Liver (tissue), 9 donors: ENCODE results near the gene UMODL1. TPM values are rescaled to one million over a fixed set of nuclear protein-coding genes. Genes with fewer than 3 reads are reported as not detected.

ENCODE experiments used
- DNase-seq: peaks from one replicate; pipeline ENCODE4 v3.0.0-alpha.2; 2017; ENCODE audit warnings: low spot score
- H3K27ac ChIP-seq, 2 donors: one replicate each; pipeline ENCODE4 v1.7.0; 2013; ENCODE audit warnings: inconsistent platforms in 2 of 2, low read length in 2 of 2, control low read depth in 1 of 2, low read depth in 1 of 2, mild to moderate bottlenecking in 1 of 2
- H3K27me3 ChIP-seq, 4 donors: one replicate each; pipeline versions ENCODE4 v1.6.1 to v1.7.0; 2013; ENCODE audit warnings: low read length in 3 of 4, inconsistent platforms in 1 of 4, mild to moderate bottlenecking in 1 of 4, moderate library complexity in 1 of 4; ENCODE audit not compliant: control insufficient read depth in 4 of 4, insufficient read depth in 4 of 4
- H3K36me3 ChIP-seq, 4 donors: one replicate each; pipeline versions ENCODE4 v1.6.1 to v1.7.0; 2013; ENCODE audit warnings: low read length in 3 of 4, mild to moderate bottlenecking in 3 of 4, low read depth in 1 of 4, moderate library complexity in 1 of 4; ENCODE audit not compliant: control insufficient read depth in 4 of 4, insufficient read depth in 3 of 4
- H3K4me1 ChIP-seq, 4 donors: one replicate each; pipeline versions ENCODE4 v1.6.1 to v1.7.0; 2013; ENCODE audit warnings: low read length in 3 of 4, mild to moderate bottlenecking in 3 of 4, moderate library complexity in 1 of 4; ENCODE audit not compliant: control insufficient read depth in 4 of 4, insufficient read depth in 4 of 4
- H3K4me3 ChIP-seq, 3 donors: one replicate each; pipeline versions ENCODE4 v1.6.1 to v1.7.0; 2013; ENCODE audit warnings: low read length in 3 of 3, control low read depth in 1 of 3, low read depth in 1 of 3, mild to moderate bottlenecking in 1 of 3
- H3K9ac ChIP-seq, 2 donors: one replicate each; pipeline ENCODE4 v1.7.0; 2013; ENCODE audit warnings: low read length in 2 of 2, mild to moderate bottlenecking in 2 of 2, moderate library complexity in 2 of 2, control low read depth in 1 of 2, low read depth in 1 of 2
- H3K9me3 ChIP-seq, 4 donors: one replicate each; pipeline versions ENCODE4 v1.6.1 to v1.7.0; 2013; ENCODE audit warnings: low read length in 3 of 4; ENCODE audit not compliant: control insufficient read depth in 4 of 4
- EGR1 ChIP-seq, 2 donors: IDR thresholded peaks; 2 replicates each; pipeline ENCODE4 v1.6.1; 2016 to 2018; ENCODE audit warnings: antibody characterized with exemption in 2 of 2, low read depth in 2 of 2
- FOXA1 ChIP-seq: IDR thresholded peaks from 2 replicates; pipeline ENCODE4 v1.6.1; 2016; ENCODE audit warnings: antibody characterized with exemption
- FOXA2 ChIP-seq: IDR thresholded peaks from 2 replicates; pipeline ENCODE4 v1.6.1; 2016; ENCODE audit warnings: antibody characterized with exemption
- GABPA ChIP-seq, 2 donors: IDR thresholded peaks in 1 of 2; conservative IDR thresholded peaks in 1 of 2; 2 replicates each; pipeline ENCODE4 v1.6.1; 2016; ENCODE audit warnings: antibody characterized with exemption in 2 of 2, mild to moderate bottlenecking in 1 of 2, moderate library complexity in 1 of 2
- HNF4A ChIP-seq, 2 donors: conservative IDR thresholded peaks; 2 replicates each; pipeline ENCODE4 v1.6.1; 2016; ENCODE audit warnings: antibody characterized with exemption in 2 of 2, mild to moderate bottlenecking in 2 of 2
- HNF4G ChIP-seq: IDR thresholded peaks from 2 replicates; pipeline ENCODE4 v1.6.1; 2016; ENCODE audit warnings: antibody characterized with exemption
- JUND ChIP-seq, 2 donors: IDR thresholded peaks; 2 replicates each; pipeline ENCODE4 v1.6.1; 2016; ENCODE audit warnings: antibody characterized with exemption in 2 of 2
- MAX ChIP-seq: IDR thresholded peaks from 2 replicates; pipeline ENCODE4 v1.6.1; 2016; ENCODE audit warnings: antibody characterized with exemption
- NR2F2 ChIP-seq: IDR thresholded peaks from 2 replicates; pipeline ENCODE4 v1.6.1; 2016; ENCODE audit warnings: antibody characterized with exemption
- RAD21 ChIP-seq, 2 donors: IDR thresholded peaks; 2 replicates each; pipeline ENCODE4 v1.6.1; 2016; ENCODE audit warnings: antibody characterized with exemption in 2 of 2, mild to moderate bottlenecking in 2 of 2
- RXRA ChIP-seq, 2 donors: IDR thresholded peaks; 2 replicates each; pipeline ENCODE4 v1.6.1; 2017 to 2018; ENCODE audit warnings: antibody characterized with exemption in 2 of 2, mild to moderate bottlenecking in 1 of 2
- TAF1 ChIP-seq: conservative IDR thresholded peaks from 2 replicates; pipeline ENCODE4 v1.6.1; 2016; ENCODE audit warnings: antibody characterized with exemption, mild to moderate bottlenecking
- YY1 ChIP-seq: IDR thresholded peaks from 2 replicates; pipeline ENCODE4 v1.6.1; 2016; ENCODE audit warnings: antibody characterized with exemption, mild to moderate bottlenecking
- ZBTB33 ChIP-seq: IDR thresholded peaks from 2 replicates; pipeline ENCODE4 v1.6.1; 2016; ENCODE audit warnings: antibody characterized with exemption
- WGBS: extraction: QIAGEN DNeasy Blood & Tissue Kit; methylation state at CpG from one replicate; pipeline ENCODE4 v1.1.7; 2013; 5-methylcytosine and 5-hydroxymethylcytosine counted together
- polyA plus RNA-seq, 2 donors: library from polyadenylated mRNA; stranded (reverse) in 1 of 2; unstranded in 1 of 2; fragments of 200-250 nt in 1 of 2; fragments of >200 nt in 1 of 2; fragmentation: Nextera tagmentation in 1 of 2; extraction: Ambion mirVana in 1 of 2; gene quantifications; one replicate each; pipeline versions ENCODE4 v1.2.1 to v1.2.3, GENCODE V29; 2013 to 2015
- total RNA-seq, 2 donors: library from RNA; depleted of rRNA; stranded (reverse); fragments of >200 nt; gene quantifications; one replicate each; pipeline ENCODE4 v1.2.3, GENCODE V29; 2014
- TF ChIP-seq, protein P1 (sequence below): IDR thresholded peaks from 2 replicates; pipeline ENCODE4 v1.6.1; 2016; ENCODE audit warnings: antibody characterized with exemption
- donor health status: healthy.
- donor health status: healthy.
- donor health status: healthy.
- donor health status: healthy.
- donor health status: healthy.

UMODL1 gene
- total and polyA plus RNA-seq, 4 donors = 0.08 to 0.14 (median 0.08) TPM; not detected in 1

- peaks cover 0 to 2% (median 0%) of the 10 kb centered on the region in 4 donors for H3K9me3 ChIP-seq
- no peak overlapping the region for H3K4me3 ChIP-seq
- H3K27ac ChIP-seq = no peak overlapping the region
- no peaks in the 10 kb centered on the region for H3K4me1 ChIP-seq
- no peaks in the 10 kb centered on the region for H3K36me3 ChIP-seq
- H3K27me3 ChIP-seq = no peaks in the 10 kb centered on the region
- TF ChIP-seq MAX (peak; percentile 72), RXRA (IDR thresholded peaks at IDR 0.05) (peak; percentile 17 to 65)
- TF ChIP-seq, protein P1, sequence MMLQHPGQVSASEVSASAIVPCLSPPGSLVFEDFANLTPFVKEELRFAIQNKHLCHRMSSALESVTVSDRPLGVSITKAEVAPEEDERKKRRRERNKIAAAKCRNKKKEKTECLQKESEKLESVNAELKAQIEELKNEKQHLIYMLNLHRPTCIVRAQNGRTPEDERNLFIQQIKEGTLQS = no peak
- H3K9ac ChIP-seq = no peak overlapping the region
- WGBS = 79% methylated on average over 19 of the region's 19 CpGs
- DNase-seq = no peak
These were observed 23.1 kb upstream of the UMODL1 start for GRCh38 chr21:42047821-42048613.

GRCh38 chr21:42048870-42049577 lies 22.1 kb upstream of the UMODL1 start:
- Histone ChIP-seq H3K27me3 (no peaks in the 10 kb centered on the region), H3K9ac (no peak overlapping the region), H3K27ac (no peak overlapping the region), H3K36me3 (no peaks in the 10 kb centered on the region), H3K4me3 (no peak overlapping the region), H3K9me3 (peaks cover 0 to 2% (median under 1%) of the 10 kb centered on the region in 4 donors), H3K4me1 (no peaks in the 10 kb centered on the region)
- WGBS = 92% methylated on average over 10 of the region's 10 CpGs
- TF ChIP-seq, protein P1 = no peak
- TF ChIP-seq YY1 (no peak), FOXA1 (no peak), EGR1 (IDR thresholded peaks at IDR 0.05; ENCODE audit: low read depth in 2 of 2) (no peak), FOXA2 (no peak), TAF1 (no peak)
- no peak for DNase-seq

DNA sequence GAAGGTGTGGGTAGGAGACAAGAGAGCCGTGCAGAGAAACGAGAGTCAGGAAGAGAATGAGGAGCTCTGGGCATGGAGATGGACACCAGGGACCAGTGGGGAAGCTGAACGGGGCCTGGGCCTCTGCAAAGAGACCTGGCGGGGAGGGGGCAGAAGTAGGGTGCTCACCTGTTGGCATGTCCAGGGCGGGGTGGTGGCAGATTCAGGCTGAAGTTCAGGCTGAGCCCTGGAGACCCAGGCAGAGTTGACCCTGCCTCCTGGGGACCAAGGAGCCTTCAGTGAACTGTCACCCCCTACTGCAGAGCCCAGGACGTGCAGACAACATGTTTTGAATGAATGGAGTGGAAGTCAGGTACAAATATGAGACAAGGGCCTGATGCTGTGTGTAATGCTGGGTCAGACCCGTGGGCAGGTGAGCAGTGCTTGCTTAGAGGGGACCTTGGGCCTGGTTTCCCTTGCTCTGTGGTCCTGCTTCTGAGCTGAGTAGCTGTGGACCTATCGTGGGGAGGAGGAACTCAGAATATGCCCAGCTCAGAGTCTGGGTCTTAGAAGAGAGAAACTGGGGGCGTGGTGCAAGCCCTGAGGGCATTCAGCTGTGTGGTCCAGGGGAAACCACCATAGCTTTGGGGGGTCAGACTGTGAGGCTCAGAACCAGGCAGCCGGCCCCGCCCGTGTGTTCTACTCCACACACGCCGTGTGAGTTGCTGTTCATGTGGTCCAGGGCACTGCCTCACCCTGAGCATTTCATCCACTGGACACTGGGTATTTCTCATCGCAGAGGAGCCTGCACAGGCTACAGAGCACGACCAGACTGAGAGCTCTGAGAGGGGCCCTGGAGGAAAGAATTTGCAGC lies 21.3 kb upstream of the UMODL1 start:
- DNase-seq = no peak
- H3K9ac ChIP-seq = no peak overlapping the region
- H3K36me3 ChIP-seq = no peaks in the 10 kb centered on the region
- TF ChIP-seq ZBTB33 (no peak), HNF4A (conservative IDR thresholded peaks at IDR 0.05) (no peak), NR2F2 (no peak), HNF4G (no peak), GABPA (IDR thresholded peaks at IDR 0.05 in 1 of 2, conservative IDR thresholded peaks at IDR 0.05 in 1 of 2) (no peak), MAX (no peak), JUND (IDR thresholded peaks at IDR 0.05) (no peak), RAD21 (IDR thresholded peaks at IDR 0.05) (no peak), YY1 (no peak)
- TF ChIP-seq, protein P1 = no peak
- no peak overlapping the region for H3K4me3 ChIP-seq
- 93% methylated on average over 16 of the region's 16 CpGs for WGBS
- no peaks in the 10 kb centered on the region for H3K4me1 ChIP-seq
- no peaks in the 10 kb centered on the region for H3K27me3 ChIP-seq
- H3K9me3 ChIP-seq = peaks cover 0 to 9% (median 2%) of the 10 kb centered on the region in 4 donors
- no peak overlapping the region for H3K27ac ChIP-seq
